HG03469 (cell line): ENCODE results near the gene HCLS1.
A peak's percentile ranks its signal among the peaks of the same experiment; 100 is the strongest.

Experiments used
- ATAC-seq: cut with Tn5 transposase; IDR thresholded peaks from one replicate; pipeline ENCODE4 v1.9.1; 2021; ENCODE audit warnings: mild to moderate bottlenecking, moderate library complexity, moderate number of reproducible peaks; ENCODE audit not compliant: unreplicated experiment

The HCLS1 gene

DNA sequence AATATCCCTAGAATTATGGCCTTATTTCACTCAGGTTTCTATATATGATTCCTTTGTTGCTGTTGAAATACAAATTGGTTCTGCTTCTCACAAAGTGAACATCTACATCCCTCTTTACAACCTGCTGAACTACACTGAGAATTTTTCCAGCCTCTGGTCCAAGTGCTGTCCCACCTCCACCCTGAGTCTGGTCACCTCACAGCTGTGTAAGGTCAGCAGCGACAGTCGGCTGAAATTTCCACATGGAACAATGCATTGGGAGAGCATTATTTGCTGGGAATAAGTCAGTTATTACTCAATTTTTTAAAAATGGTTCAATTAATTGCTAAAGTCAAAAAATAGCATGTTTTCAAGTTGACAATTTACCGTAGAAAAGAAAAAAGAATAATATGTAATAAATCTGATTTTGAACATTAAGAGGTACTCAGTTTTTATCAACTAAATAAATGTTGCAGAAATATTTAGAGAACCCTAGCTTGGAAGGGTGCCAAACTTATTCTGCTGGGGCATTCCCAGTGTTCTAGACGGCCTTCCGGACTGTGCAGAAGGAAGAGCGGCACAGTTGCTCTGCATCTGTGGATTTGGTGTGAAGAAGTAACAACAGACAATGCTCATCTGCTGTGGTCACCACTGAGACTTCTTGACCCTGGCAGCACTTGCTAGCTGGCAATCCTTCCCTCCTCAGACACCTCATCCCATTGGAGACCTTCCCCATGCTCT, 1.8 kb downstream of the HCLS1 start:
- ATAC-seq = no peak

DNA sequence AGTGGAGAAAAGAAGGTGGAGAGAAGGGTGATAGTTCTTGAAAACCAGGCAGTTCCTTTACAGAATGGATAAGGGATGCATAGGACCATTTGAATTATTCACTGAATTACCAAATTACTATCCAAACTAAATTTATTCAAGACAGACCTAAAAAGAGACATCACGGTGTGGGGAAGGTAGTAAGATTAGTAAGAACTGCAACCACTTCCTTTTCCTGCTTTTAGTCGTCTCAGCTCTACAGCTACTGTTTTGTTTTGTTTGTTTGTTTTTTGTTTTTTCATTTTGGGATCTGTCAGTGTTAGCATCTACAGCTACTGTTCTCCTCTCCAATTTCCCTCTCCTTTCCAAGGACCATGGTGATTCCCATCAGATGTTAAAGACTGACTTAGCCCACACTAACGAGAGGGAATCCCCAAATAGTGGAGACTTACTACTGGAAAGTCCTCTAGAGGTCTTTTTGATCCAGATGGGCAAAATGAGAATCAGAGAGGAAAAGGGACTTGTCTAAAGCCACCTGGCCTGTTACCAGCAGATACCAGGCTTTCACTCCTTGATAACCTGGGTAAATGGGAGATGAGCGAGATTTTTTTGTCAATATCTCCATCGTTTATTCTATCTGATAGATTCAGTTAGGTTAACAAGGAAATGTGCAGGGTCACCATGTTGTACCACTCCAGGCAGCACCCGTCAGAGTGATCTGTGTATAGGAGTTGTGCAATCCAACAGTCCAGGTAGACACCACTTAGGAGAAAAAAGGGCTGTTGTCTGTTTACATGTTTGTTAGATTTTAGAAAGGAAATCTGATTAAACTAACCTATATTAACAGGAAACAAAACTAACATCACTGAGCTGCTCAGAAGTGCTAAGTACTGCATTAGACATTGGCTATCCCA, 6.0 kb downstream of the HCLS1 start:
- peak; percentile 59 for ATAC-seq

DNA sequence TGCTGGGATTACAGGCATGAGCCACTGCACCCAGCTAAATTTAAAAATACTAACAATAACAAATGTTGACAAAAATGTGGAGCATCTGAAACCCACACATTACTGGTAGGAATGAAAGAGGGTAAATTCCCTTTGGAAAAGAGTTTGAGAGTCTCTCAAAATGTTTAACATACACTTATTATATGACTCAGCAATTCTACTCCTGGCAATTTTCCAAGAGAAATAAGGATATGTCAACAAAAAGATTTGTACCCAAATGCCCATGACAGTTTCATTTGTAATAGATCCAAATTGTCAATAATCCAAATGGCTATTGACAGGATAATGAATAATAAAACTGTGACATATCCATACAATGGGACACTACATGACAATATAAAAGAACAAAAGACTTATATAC, 9.0 kb downstream of the HCLS1 start:
- no peak for ATAC-seq

DNA sequence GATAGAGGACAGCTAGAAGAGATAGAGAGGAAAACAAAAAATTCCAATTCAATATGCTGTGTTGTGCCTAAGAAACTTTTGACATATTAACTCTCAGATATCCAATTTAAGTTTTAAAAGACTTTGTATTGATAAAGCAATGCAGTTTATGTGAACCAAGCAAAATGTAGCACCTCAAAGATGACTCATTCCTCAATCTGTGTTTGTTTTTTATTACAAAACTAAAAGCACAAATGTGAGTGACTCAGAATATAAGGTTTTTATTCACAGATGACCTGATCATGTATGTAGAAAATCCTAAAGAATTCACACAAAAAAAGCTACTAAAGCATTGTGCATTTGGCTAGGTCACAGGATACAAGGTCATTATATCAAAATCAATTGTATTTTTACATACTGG, 11.1 kb downstream of the HCLS1 start:
- ATAC-seq = no peak

DNA sequence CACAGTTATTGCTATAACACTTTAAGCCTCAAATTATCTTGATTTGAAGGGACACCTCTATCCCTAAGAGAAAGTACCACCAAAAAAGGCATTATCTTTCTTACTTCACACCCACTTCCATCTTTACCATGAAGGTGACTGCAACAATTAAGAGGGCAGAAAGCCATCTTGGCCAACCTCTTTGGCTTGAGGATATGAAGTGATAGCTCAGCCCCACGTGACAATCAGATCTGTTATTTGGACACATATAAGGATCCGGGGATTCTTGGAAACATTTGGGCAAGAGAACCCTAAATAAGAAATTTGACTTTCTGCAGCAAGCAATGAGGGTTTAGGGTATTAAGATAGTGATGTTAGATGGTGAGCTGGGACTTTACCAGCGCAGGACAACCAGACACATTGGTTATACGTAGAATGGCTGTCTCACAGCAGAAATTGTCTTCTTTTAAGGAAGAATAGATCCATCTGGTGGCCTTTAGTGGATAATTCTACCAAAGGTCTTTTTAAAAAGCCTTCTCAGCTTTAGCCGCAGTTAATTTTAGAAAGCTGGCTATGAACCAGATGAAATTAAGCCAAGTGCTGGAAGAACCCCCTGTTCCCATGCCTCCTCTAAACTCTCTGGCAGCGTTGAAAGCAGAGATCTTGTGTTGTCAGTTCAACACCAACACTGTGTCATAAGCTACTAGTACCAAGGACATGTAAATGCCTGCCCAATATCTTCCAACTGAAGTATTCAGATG, 12.3 kb downstream of the HCLS1 start:
- no peak for ATAC-seq

DNA sequence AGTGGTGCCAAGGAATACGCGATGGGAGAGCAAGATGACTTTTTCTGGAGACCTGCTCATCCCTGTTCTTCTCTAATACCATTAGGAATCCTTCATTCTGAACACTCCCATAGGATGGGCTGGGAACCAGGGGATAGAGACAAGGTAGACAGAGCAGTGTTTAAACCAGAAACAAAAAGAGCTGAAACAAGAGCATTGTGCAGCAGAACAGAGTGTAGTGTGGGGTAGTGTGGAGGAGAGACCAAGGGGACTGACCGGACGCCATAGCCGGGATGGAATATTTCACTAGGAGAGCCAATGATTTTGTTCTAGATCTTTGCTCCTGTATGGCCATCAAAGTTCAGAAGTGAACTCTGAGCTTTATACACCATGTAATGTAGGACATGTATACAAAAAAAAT, 15.6 kb downstream of the HCLS1 start:
- no peak for ATAC-seq

DNA sequence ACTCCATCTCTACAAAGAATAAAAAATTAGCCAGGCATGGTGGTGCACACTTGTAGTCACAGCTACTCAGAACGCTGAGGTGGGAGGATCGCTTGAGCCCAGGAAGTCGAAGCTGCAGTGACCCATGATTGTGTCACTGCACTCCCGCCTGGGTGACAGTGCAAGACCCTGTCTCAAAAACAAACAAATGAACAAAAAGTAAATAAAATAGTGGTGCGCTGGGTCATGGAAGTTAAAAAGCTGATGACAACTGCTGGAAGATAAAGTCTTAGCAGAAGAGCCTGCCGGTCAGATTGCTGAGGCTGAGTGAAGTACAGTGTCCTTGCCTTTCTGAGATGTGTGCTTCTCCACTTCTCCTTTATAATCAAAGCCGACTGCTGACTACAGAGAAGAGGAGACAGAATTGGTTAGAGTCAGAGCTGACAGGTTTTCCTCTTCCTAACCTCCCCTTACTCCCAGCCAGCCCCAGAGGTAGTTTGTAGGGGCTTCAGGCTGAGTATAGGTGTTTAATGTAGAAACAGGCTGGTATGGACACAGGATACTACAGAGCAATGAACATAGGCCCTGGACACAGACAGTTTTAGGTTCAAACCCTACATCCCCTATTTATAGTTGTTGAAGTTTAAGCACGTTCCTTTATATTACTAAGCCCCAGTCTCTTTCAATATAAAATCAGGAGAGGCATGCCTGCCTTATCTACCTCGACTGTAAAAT, 17.9 kb downstream of the HCLS1 start:
- ATAC-seq = no peak

DNA sequence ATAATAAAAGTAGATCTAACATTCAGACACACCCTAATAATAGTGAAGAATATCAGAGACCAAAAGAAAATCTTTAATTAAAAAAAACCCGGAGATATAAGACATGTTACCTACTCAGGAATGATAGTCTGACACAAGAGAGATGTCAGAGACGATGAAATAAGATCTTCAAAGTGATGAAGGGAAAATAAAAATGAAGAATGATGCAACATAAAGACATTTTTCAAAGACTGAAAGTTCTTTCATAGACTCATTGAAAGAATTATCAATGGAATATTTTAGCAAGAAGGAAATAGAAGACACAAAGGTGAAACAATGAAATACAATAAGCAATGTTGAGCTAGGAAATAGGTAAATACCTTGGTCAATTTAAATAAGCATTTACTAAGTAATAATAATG, 19.6 kb downstream of the HCLS1 start:
- ATAC-seq = no peak

DNA sequence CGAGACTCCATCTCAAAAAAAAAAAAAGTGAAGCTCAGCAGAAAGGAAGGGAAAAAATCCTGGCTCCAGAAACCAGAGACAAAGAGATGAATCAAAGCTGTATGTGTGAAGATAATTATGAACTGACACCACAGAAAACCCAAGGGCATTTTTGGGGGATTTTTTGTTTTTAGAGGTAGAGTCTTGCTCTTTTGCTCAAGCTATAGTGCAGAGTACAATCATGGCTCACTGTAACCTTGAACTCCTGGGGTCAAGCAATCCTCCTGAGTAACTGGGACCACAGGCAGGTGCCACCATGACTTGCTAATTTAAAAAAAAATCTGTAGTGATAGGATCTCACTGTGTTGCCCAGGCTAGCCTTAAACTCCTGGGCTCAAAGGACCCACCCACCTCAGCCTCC, 22.8 kb downstream of the HCLS1 start:
- ATAC-seq = no peak

DNA sequence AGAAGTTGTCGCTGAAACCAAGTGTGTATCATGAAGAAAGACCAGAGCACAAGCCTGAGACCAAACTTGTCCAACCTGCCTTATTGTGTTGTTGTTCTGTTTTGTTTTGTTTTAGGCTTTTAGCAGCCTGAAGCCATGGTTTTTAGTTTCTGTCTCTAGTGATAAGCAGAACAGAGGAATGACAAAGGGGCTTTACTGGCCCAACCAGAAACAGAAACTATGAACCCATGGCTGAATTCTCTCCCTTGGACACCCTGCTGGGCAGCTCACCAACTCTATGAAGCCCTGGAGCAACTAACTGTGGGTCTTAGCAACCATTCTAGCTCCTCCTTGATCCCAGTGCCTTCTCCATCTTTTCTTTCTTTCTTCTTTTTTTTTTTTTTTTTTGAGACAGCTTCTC, 30.3 kb downstream of the HCLS1 start:
- no peak for ATAC-seq

DNA sequence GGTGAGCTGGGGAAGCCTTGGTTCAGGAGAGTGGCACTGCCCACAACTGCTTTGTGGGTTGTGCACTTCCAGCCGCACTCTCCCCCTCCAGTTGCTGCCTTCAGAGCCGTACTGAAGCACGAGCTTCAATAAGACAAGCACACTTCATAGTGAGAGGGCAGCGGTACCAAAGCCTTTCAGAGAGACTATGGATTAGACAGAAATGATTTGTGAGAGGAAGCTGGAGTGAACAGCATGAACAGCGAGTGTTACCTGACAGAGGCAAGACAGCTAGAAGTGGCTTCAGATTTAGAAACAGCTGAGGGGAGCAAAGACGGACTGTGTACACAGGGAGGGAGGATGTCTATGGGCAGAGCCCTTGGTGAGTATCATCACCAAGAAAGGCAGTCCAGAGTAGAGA, 31.1 kb downstream of the HCLS1 start:
- ATAC-seq = no peak

DNA sequence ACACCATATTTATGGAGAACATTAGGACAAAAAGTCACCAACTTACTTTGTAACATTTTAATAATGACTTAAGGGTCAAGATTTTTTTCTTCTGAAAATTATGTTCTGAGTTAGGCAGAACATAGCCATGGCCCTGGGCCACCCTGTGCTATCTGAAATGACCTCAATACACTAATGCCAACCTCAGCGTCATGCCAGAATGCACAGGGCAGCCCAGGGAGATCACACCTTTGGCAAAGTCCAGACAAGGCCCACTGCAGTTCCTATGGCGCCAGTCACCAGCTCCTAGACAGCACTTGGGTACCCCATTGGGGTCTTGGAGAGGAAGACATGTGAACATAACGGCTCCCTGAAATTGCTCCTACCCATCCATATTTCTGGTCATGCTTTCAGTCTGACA, 33.1 kb downstream of the HCLS1 start:
- ATAC-seq = no peak

DNA sequence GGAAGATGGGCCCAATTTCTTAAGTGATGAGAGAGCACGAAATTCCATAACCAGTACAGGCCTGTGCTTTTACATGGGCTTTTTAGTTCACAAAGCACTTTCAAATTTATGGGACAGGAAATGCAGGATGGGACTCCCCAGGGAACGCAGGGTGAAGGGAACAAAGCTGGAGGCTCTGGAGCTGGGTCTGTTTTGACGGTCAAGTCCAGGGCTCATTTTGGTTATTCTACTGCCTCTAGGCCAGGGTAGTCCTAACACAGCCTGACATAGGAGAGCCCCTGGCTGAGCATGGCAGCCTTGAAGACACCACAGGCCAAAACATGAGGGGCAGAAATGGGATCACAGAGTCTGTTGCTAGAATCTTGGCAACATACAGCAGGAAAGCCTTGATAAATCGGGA, 33.5 kb downstream of the HCLS1 start:
- ATAC-seq = no peak

DNA sequence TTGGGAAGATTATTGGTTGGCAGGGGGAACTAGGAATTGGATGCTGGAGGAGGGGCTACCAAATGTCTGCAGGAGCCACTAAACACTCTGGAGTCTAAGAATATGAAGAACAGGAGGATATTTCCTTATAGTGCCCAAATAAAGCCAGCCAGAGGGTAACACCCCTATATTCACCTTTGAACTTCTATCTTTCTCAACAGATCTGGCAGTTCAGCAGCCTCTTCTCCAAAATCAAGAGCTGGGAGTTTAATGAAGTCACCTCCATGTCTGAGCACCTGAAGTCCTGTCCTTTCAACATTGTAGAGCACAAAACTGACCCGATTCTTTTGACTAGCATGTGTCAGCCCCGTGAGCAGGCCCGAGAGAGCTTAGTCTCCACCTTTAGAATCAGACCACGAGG, 34.2 kb downstream of the HCLS1 start:
- ATAC-seq = no peak

DNA sequence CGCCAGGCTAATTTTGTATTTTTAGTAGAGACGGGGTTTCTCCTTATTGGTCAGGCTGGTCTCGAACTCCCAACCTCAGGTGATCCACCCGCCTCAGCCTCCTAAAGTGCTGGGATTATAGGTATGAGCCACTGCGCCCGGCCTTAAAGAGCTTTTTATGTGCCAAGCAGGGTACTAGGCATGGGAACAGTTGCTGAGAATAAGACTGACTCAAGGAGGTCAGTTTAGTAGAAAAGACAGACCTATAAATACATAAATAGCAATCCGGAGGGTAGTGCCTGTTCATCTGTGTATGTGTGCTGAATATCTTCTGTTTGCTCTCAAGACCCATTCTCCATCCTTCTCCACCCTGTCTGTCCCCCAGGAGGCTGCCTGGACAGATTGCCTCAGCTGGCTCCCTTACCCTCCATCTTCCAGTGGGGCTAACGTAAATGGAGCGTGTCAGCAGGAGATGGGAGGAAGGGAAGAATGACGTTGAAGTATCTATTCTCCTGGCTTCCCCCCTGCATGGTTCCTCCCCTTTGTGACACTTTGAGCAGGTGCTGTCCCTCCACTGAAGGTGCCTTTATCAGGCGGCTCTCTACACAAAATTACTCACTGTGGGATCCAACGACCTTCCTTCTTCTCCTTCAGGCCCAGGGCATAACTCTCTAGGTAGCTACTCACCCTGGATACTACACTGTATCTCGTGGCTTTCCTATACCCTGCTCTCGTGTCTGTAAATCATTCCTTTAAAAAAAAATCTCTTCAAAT, 36.4 kb downstream of the HCLS1 start:
- ATAC-seq = no peak

DNA sequence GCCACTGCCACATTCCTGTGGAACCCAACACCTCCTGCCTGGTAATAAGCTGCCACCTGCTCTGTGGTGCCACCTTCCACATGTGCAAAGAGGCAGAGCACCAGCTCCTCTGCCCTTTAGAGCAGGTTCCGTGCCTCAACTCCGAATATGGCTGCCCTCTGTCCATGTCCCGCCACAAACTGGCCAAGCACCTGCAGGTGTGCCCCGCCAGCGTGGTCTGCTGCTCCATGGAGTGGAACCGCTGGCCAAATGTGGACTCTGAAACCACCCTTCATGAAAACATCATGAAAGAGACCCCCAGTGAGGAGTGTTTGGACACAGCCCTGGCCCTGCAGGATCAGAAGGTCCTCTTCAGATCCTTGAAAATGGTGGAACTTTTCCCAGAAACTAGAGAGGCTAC, 39.2 kb downstream of the HCLS1 start:
- no peak for ATAC-seq

DNA sequence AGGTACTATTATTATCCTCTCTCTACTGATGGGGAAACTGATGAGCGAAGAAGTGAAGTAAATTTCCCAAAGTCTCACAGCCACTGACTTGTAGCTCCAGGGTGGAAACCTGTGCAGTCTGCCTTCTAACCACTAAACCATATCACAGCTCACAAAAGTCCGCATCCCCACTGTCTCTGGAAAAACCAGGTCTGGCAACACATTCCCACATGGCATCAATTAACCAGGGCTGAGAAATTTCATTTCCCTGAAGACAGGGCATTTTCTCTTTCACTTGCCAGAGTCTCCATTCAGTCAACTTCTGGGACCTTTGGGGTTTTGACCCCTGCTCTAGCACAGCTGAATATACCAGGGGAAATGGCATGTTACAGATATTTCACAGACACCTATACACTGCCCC, 41.0 kb downstream of the HCLS1 start:
- no peak for ATAC-seq

DNA sequence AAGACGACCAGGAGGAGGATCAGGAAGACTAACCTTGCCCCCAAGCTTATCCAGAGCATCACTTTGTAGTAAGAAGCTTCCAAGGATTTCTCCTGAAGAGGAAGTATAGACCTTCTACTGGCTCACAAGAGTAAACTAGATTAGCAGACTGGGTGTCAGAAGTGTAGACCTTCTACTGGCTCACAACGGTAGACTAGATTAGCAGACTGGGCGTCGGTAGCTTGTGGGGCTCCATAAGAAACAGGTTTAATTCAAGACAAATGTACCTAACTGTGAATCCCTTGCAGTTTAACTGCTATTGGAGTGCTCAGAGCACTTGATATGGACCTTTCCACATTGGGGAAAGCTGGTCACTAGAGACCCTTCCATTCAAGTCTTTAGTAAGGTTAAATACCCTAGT, 54.6 kb downstream of the HCLS1 start:
- ATAC-seq = no peak

DNA sequence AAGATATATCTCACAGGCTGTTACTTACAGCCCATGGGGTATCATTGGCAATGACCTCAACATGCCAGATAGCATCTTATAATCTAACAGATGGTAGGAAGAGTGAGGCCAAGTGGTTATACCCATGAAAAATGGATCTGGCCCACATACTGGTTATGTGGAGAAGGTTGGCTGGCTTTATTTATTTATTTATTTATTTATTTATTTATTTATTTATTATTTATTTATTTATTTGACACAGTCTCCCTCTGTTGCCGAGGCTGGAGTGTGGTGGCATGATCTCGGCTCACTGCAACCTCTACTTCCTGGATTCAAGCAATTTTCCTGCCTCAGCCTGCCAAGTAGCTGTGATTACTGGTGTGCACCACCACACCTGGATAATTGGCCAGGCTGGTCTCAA, 55.9 kb downstream of the HCLS1 start:
- no peak for ATAC-seq

DNA sequence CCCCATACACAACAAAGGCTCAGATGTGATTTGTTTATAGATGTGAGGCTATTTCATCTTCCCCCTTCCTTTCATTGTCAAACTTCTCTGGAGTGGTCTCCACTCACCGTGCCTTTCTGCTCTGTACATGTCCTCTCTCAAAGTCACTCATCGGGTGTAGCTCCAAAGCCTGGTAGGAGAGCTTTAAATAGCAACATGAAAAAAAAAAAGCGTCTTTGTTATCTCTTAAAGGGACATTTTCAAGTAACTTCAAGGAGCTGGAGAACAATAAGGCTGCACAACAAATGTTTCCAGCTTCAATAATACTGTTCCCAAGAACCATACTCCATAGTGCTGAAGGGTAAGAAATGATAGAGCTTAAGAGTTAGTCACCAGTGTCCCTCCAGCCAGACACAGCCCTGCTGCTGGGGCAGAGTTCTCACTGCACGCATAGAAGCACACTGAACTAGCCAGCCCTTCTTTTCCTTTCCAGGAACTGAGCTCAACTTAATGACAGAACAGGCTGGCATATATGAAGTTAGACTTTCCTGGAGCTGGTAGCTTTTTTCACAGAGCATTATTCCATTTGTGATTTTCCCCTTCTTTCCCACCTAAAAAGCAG, 59.4 kb downstream of the HCLS1 start:
- no peak for ATAC-seq
